ENCODE measurements around the gene NR1I3. TPM values are rescaled to one million over a fixed set of nuclear protein-coding genes. Genes with fewer than 3 reads are reported as not detected.

NR1I3 gene
- total and polyA plus RNA-seq, 2 experiments from 2014 or later: not detected

GRCh38 chr1:161218301-161219077, 19.5 kb downstream of the NR1I3 start:
- 77 to 86% methylated on average over 8 of the region's 8 CpGs for WGBS, 2 experiments (ENCODE audit: low coverage in 1 of 2, low lambda C conversion rate in 2 of 2, missing lambda C conversion rate in 2 of 2)
- Histone ChIP-seq H3K27me3 (replicated peaks; ENCODE audit: insufficient read depth) (no peaks in the 10 kb centered on the region), H3K4me2 (ENCODE audit: unreplicated experiment) (no peak overlapping the region), H3K36me3 (ENCODE audit: low read depth) (peaks cover 7% of the 10 kb centered on the region), H3K9ac (no peak overlapping the region), H3K79me2 (ENCODE audit: insufficient read depth) (no peaks in the 10 kb centered on the region), H2AFZ (no peak overlapping the region), H3K27ac (no peak overlapping the region), H3F3A (ENCODE audit: insufficient read depth) (peaks cover 42% of the 10 kb centered on the region), H4K20me1 (ENCODE audit: insufficient read depth) (no peaks in the 10 kb centered on the region), H3K9me3 (ENCODE audit: low read depth) (no peaks in the 10 kb centered on the region), H3K4me1 (ENCODE audit: insufficient read depth) (peaks cover 26% of the 10 kb centered on the region), H3K4me3 (no peak overlapping the region), H3K9me2 (ENCODE audit: insufficient read depth) (no peaks in the 10 kb centered on the region)
- no peak for DNase-seq
- in situ Hi-C loops (cut with MboI): no loop called here
- TF ChIP-seq EZH2 (IDR thresholded peaks at IDR 0.05; ENCODE audit: insufficient read depth, poor library complexity, severe bottlenecking) (no peak), EZH2phosphoT487 (IDR thresholded peaks at IDR 0.05; ENCODE audit: insufficient read depth, low read depth) (no peak)

- Histone ChIP-seq H3K27ac (peak overlapping the region; percentile 99), H3K36me3 (ENCODE audit: low read depth) (peaks cover 13% of the 10 kb centered on the region), H3K4me1 (ENCODE audit: insufficient read depth) (peaks cover 26% of the 10 kb centered on the region), H3K4me3 (no peak overlapping the region), H3K4me2 (ENCODE audit: unreplicated experiment) (no peak overlapping the region), H3K9me2 (ENCODE audit: insufficient read depth) (no peaks in the 10 kb centered on the region), H3K9ac (peak overlapping the region; percentile 85), H3K79me2 (ENCODE audit: insufficient read depth) (no peaks in the 10 kb centered on the region), H3F3A (ENCODE audit: insufficient read depth) (peaks cover 48% of the 10 kb centered on the region), H4K20me1 (ENCODE audit: insufficient read depth) (no peaks in the 10 kb centered on the region), H3K9me3 (ENCODE audit: low read depth) (no peaks in the 10 kb centered on the region), H2AFZ (no peak overlapping the region), H3K27me3 (replicated peaks; ENCODE audit: insufficient read depth) (no peaks in the 10 kb centered on the region)
- 82 to 85% methylated on average over 6 of the region's 6 CpGs for WGBS, 2 experiments (ENCODE audit: low coverage in 1 of 2, low lambda C conversion rate in 2 of 2, missing lambda C conversion rate in 2 of 2)
- TF ChIP-seq EZH2phosphoT487 (IDR thresholded peaks at IDR 0.05; ENCODE audit: insufficient read depth, low read depth): no peak
- in situ Hi-C loops (cut with MboI): no loop called here
- DNase-seq: no peak
Observed at GRCh38 chr1:161217831-161218230, 20.2 kb downstream of the NR1I3 start.

GRCh38 chr1:161216945-161217712, 20.9 kb downstream of the NR1I3 start:
- peak overlapping the region; percentile 56 for H3K4me3 ChIP-seq
- 5 to 14% methylated on average over 7 of the region's 7 CpGs for WGBS, 2 experiments (ENCODE audit: low coverage in 1 of 2, low lambda C conversion rate in 2 of 2, missing lambda C conversion rate in 2 of 2)

GRCh38 chr1:161215076-161215475, 22.9 kb downstream of the NR1I3 start, which contains the start of gene FCER1G:
TSS of gene FCER1G (plus strand) at chr1:161215295. CDS start at chr1:161215322, 27 bp downstream.
- H4K20me1 ChIP-seq (ENCODE audit: insufficient read depth): no peaks in the 10 kb centered on the region
- H3K79me2 ChIP-seq (ENCODE audit: insufficient read depth): peaks cover 9% of the 10 kb centered on the region
- in situ Hi-C loops (cut with MboI): no loop called here
- no peak within 1 kb of the TSS for H3K4me3 ChIP-seq
- H3F3A ChIP-seq (ENCODE audit: insufficient read depth): peaks cover 48% of the 10 kb centered on the region
- peaks cover 40% of the 10 kb centered on the region for H3K36me3 ChIP-seq (ENCODE audit: low read depth)
- WGBS, 2 experiments (ENCODE audit: low coverage in 1 of 2, low lambda C conversion rate in 2 of 2, missing lambda C conversion rate in 2 of 2): 82 to 87% methylated on average over 10 of the region's 10 CpGs
- no peak within 1 kb of the TSS for H2AFZ ChIP-seq
- H3K9ac ChIP-seq: no peak within 1 kb of the TSS
- H3K4me2 ChIP-seq (ENCODE audit: unreplicated experiment): no peak within 1 kb of the TSS
- H3K27ac ChIP-seq: peak within 1 kb of the TSS; percentile 99
- no peak for DNase-seq
- no peaks in the 10 kb centered on the region for H3K9me2 ChIP-seq (ENCODE audit: insufficient read depth)
- TF ChIP-seq EZH2 (IDR thresholded peaks at IDR 0.05; ENCODE audit: insufficient read depth, poor library complexity, severe bottlenecking): no peak
- no peak for TF ChIP-seq EZH2phosphoT487 (IDR thresholded peaks at IDR 0.05; ENCODE audit: insufficient read depth, low read depth)
- H3K27me3 ChIP-seq (replicated peaks; ENCODE audit: insufficient read depth): no peaks in the 10 kb centered on the region
- H3K9me3 ChIP-seq (ENCODE audit: low read depth): no peaks in the 10 kb centered on the region
- peaks cover 26% of the 10 kb centered on the region for H3K4me1 ChIP-seq (ENCODE audit: insufficient read depth)

More at GRCh38 chr1:161216945-161217712, 20.9 kb downstream of the NR1I3 start:
- Histone ChIP-seq H2AFZ (peak overlapping the region; percentile 87), H3K9ac (peak overlapping the region; percentile 85), H3K27me3 (replicated peaks; ENCODE audit: insufficient read depth) (no peaks in the 10 kb centered on the region), H3K4me2 (ENCODE audit: unreplicated experiment) (peak overlapping the region; percentile 59), H4K20me1 (ENCODE audit: insufficient read depth) (no peaks in the 10 kb centered on the region), H3K36me3 (ENCODE audit: low read depth) (peaks cover 20% of the 10 kb centered on the region), H3K9me2 (ENCODE audit: insufficient read depth) (no peaks in the 10 kb centered on the region), H3K27ac (peak overlapping the region; percentile 99), H3K4me1 (ENCODE audit: insufficient read depth) (peaks cover 26% of the 10 kb centered on the region), H3F3A (ENCODE audit: insufficient read depth) (peaks cover 48% of the 10 kb centered on the region), H3K79me2 (ENCODE audit: insufficient read depth) (no peaks in the 10 kb centered on the region), H3K9me3 (ENCODE audit: low read depth) (no peaks in the 10 kb centered on the region)
- in situ Hi-C loops (cut with MboI): no loop called here
- TF ChIP-seq EZH2phosphoT487 (IDR thresholded peaks at IDR 0.05; ENCODE audit: insufficient read depth, low read depth) (no peak), EZH2 (IDR thresholded peaks at IDR 0.05; ENCODE audit: insufficient read depth, poor library complexity, severe bottlenecking) (no peak)
- peak; percentile 87 for DNase-seq

All from GM23248 (cell line).